Middle frontal gyrus (tissue), 1 donor: ENCODE data around the gene OR5V1.
"Not testable (repeated sequence)": the region's sequence is repeated elsewhere in the genome, so short reads cannot be mapped to it uniquely, and the experiment has no call there.

Source experiments
- DNase-seq: peaks from one replicate; pipeline ENCODE4 v3.0.0-alpha.2; 2015; ENCODE audit warnings: low spot score; ENCODE audit errors: extremely low spot score

OR5V1 gene

GRCh38 chr6:29368765-29369164, at the start of gene OR5V1:
TSS of gene OR5V1 (minus strand) at chr6:29368865. CDS start at chr6:29356195, 12,670 bp downstream.
- DNase-seq, result no peak

- DNase-seq, result no peak
Measured at GRCh38 chr6:29414588-29414987, 45.9 kb upstream of the OR5V1 start, which contains the start of gene OR12D1. TSS of gene OR12D1 (plus strand) at chr6:29414928.

GRCh38 chr6:29403801-29404200, 35.1 kb upstream of the OR5V1 start:
- DNase-seq, result no peak

GRCh38 chr6:29399525-29399924, 30.9 kb upstream of the OR5V1 start:
- DNase-seq, result no peak

- DNase-seq, result no peak
Measured at GRCh38 chr6:29395331-29395730, 26.7 kb upstream of the OR5V1 start, which contains the start of gene OR12D2. TSS of gene OR12D2 (plus strand) at chr6:29395631. CDS start at chr6:29396700, 1,069 bp downstream.

GRCh38 chr6:29388533-29388932, 19.9 kb upstream of the OR5V1 start:
- no peak for DNase-seq

GRCh38 chr6:29376003-29376402, 7.3 kb upstream of the OR5V1 start:
- no peak for DNase-seq

GRCh38 chr6:29375191-29375590, 6.5 kb upstream of the OR5V1 start, which contains the start of gene OR12D3:
TSS of gene OR12D3 (minus strand) at chr6:29375291. CDS start at chr6:29375287, 4 bp downstream.
- no peak for DNase-seq

GRCh38 chr6:29355603-29356002, 13.1 kb downstream of the OR5V1 start:
- no peak for DNase-seq

- DNase-seq, result no peak
Measured at GRCh38 chr6:29354980-29355379, 13.7 kb downstream of the OR5V1 start.

GRCh38 chr6:29349348-29349747, 19.3 kb downstream of the OR5V1 start:
- not testable (repeated sequence) for DNase-seq

- DNase-seq, result no peak
Measured at GRCh38 chr6:29345380-29345779, 23.3 kb downstream of the OR5V1 start.

- DNase-seq, result no peak
Measured at GRCh38 chr6:29336269-29336668, 32.4 kb downstream of the OR5V1 start.

GRCh38 chr6:29332676-29333075, 36.0 kb downstream of the OR5V1 start:
- DNase-seq, result no peak

- no peak for DNase-seq
Measured at GRCh38 chr6:29325777-29326176, 42.9 kb downstream of the OR5V1 start.

- not testable (repeated sequence) for DNase-seq
Measured at GRCh38 chr6:29323332-29323731, 45.3 kb downstream of the OR5V1 start.

GRCh38 chr6:29319931-29320330, 48.7 kb downstream of the OR5V1 start:
- no peak for DNase-seq
